ENCODE measurements around the gene POLG2.
"Not testable (repeated sequence)": the region's sequence is repeated elsewhere in the genome, so short reads cannot be mapped to it uniquely, and the experiment has no call there.

POLG2 gene

GRCh38 chr17:64466019-64466735 lies 30.7 kb downstream of the POLG2 start:
- Histone ChIP-seq H3K27me3 (ENCODE audit: control insufficient read depth in 1 of 2, insufficient read depth in 2 of 2, low read length in 2 of 2) (no peaks in the 10 kb centered on the region), H3K9me3 (ENCODE audit: control insufficient read depth in 1 of 2, low read length in 2 of 2) (no peaks in the 10 kb centered on the region), H3K27ac (ENCODE audit: low read depth, low read length) (no peak overlapping the region), H3K4me1 (ENCODE audit: control insufficient read depth in 1 of 2, insufficient read depth in 2 of 2, low read length in 2 of 2) (no peaks in the 10 kb centered on the region), H3K4me3 (ENCODE audit: low read depth in 1 of 2, low read length in 2 of 2) (no peak overlapping the region), H3K36me3 (ENCODE audit: control insufficient read depth in 1 of 2, insufficient read depth in 2 of 2, low read length in 2 of 2) (no peaks in the 10 kb centered on the region), H3K9ac (ENCODE audit: low read depth in 1 of 2, low read length in 2 of 2) (no peak overlapping the region)

- no peaks in the 10 kb centered on the region for H3K4me1 ChIP-seq (ENCODE audit: control insufficient read depth in 1 of 2, insufficient read depth in 2 of 2, low read length in 2 of 2)
- H3K36me3 ChIP-seq (ENCODE audit: control insufficient read depth in 1 of 2, insufficient read depth in 2 of 2, low read length in 2 of 2), result no peaks in the 10 kb centered on the region
- H3K4me3 ChIP-seq (ENCODE audit: low read depth in 1 of 2, low read length in 2 of 2), result no peak overlapping the region
- H3K27me3 ChIP-seq (ENCODE audit: control insufficient read depth in 1 of 2, insufficient read depth in 2 of 2, low read length in 2 of 2), result no peaks in the 10 kb centered on the region
- H3K9me3 ChIP-seq (ENCODE audit: control insufficient read depth in 1 of 2, low read length in 2 of 2), result no peaks in the 10 kb centered on the region
- no peak overlapping the region for H3K9ac ChIP-seq (ENCODE audit: low read depth in 1 of 2, low read length in 2 of 2)
- no peak overlapping the region for H3K27ac ChIP-seq (ENCODE audit: low read depth, low read length)
These were observed 35.1 kb downstream of the POLG2 start for GRCh38 chr17:64461788-64462187.

GRCh38 chr17:64460955-64461354 lies 35.9 kb downstream of the POLG2 start:
- no peak overlapping the region for H3K9ac ChIP-seq (ENCODE audit: low read depth in 1 of 2, low read length in 2 of 2)
- no peak overlapping the region for H3K4me3 ChIP-seq (ENCODE audit: low read depth in 1 of 2, low read length in 2 of 2)
- no peaks in the 10 kb centered on the region for H3K4me1 ChIP-seq (ENCODE audit: control insufficient read depth in 1 of 2, insufficient read depth in 2 of 2, low read length in 2 of 2)
- H3K9me3 ChIP-seq (ENCODE audit: control insufficient read depth in 1 of 2, low read length in 2 of 2), result no peaks in the 10 kb centered on the region
- no peaks in the 10 kb centered on the region for H3K36me3 ChIP-seq (ENCODE audit: control insufficient read depth in 1 of 2, insufficient read depth in 2 of 2, low read length in 2 of 2)
- no peaks in the 10 kb centered on the region for H3K27me3 ChIP-seq (ENCODE audit: control insufficient read depth in 1 of 2, insufficient read depth in 2 of 2, low read length in 2 of 2)
- H3K27ac ChIP-seq (ENCODE audit: low read depth, low read length), result no peak overlapping the region

GRCh38 chr17:64459818-64460217 lies 37.0 kb downstream of the POLG2 start:
- H3K4me1 ChIP-seq (ENCODE audit: control insufficient read depth in 1 of 2, insufficient read depth in 2 of 2, low read length in 2 of 2); H3K9me3 ChIP-seq (ENCODE audit: control insufficient read depth in 1 of 2, low read length in 2 of 2); H3K9ac ChIP-seq (ENCODE audit: low read depth in 1 of 2, low read length in 2 of 2); H3K27me3 ChIP-seq (ENCODE audit: control insufficient read depth in 1 of 2, insufficient read depth in 2 of 2, low read length in 2 of 2); H3K36me3 ChIP-seq (ENCODE audit: control insufficient read depth in 1 of 2, insufficient read depth in 2 of 2, low read length in 2 of 2); H3K4me3 ChIP-seq (ENCODE audit: low read depth in 1 of 2, low read length in 2 of 2); H3K27ac ChIP-seq (ENCODE audit: low read depth, low read length): not testable (repeated sequence)

GRCh38 chr17:64459284-64459747 lies 37.5 kb downstream of the POLG2 start:
- no peaks in the 10 kb centered on the region for H3K27me3 ChIP-seq (ENCODE audit: control insufficient read depth in 1 of 2, insufficient read depth in 2 of 2, low read length in 2 of 2)
- no peaks in the 10 kb centered on the region for H3K9me3 ChIP-seq (ENCODE audit: control insufficient read depth in 1 of 2, low read length in 2 of 2)
- H3K36me3 ChIP-seq (ENCODE audit: control insufficient read depth in 1 of 2, insufficient read depth in 2 of 2, low read length in 2 of 2), result no peaks in the 10 kb centered on the region
- no peak overlapping the region for H3K9ac ChIP-seq (ENCODE audit: low read depth in 1 of 2, low read length in 2 of 2)
- H3K4me3 ChIP-seq (ENCODE audit: low read depth in 1 of 2, low read length in 2 of 2), result no peak overlapping the region
- no peaks in the 10 kb centered on the region for H3K4me1 ChIP-seq (ENCODE audit: control insufficient read depth in 1 of 2, insufficient read depth in 2 of 2, low read length in 2 of 2)
- H3K27ac ChIP-seq (ENCODE audit: low read depth, low read length), result no peak overlapping the region

- Histone ChIP-seq H3K27me3 (ENCODE audit: control insufficient read depth in 1 of 2, insufficient read depth in 2 of 2, low read length in 2 of 2) (no peaks in the 10 kb centered on the region), H3K9me3 (ENCODE audit: control insufficient read depth in 1 of 2, low read length in 2 of 2) (no peaks in the 10 kb centered on the region), H3K36me3 (ENCODE audit: control insufficient read depth in 1 of 2, insufficient read depth in 2 of 2, low read length in 2 of 2) (no peaks in the 10 kb centered on the region), H3K4me1 (ENCODE audit: control insufficient read depth in 1 of 2, insufficient read depth in 2 of 2, low read length in 2 of 2) (no peaks in the 10 kb centered on the region), H3K9ac (ENCODE audit: low read depth in 1 of 2, low read length in 2 of 2) (no peak overlapping the region), H3K27ac (ENCODE audit: low read depth, low read length) (no peak overlapping the region), H3K4me3 (ENCODE audit: low read depth in 1 of 2, low read length in 2 of 2) (no peak overlapping the region)
These were observed 38.1 kb downstream of the POLG2 start for GRCh38 chr17:64458756-64459155.

GRCh38 chr17:64457156-64457555 lies 39.7 kb downstream of the POLG2 start:
- H3K27me3 ChIP-seq (ENCODE audit: control insufficient read depth in 1 of 2, insufficient read depth in 2 of 2, low read length in 2 of 2), result no peaks in the 10 kb centered on the region
- H3K4me3 ChIP-seq (ENCODE audit: low read depth in 1 of 2, low read length in 2 of 2), result no peak overlapping the region
- H3K27ac ChIP-seq (ENCODE audit: low read depth, low read length), result no peak overlapping the region
- no peaks in the 10 kb centered on the region for H3K36me3 ChIP-seq (ENCODE audit: control insufficient read depth in 1 of 2, insufficient read depth in 2 of 2, low read length in 2 of 2)
- no peak overlapping the region for H3K9ac ChIP-seq (ENCODE audit: low read depth in 1 of 2, low read length in 2 of 2)
- H3K4me1 ChIP-seq (ENCODE audit: control insufficient read depth in 1 of 2, insufficient read depth in 2 of 2, low read length in 2 of 2), result no peaks in the 10 kb centered on the region
- H3K9me3 ChIP-seq (ENCODE audit: control insufficient read depth in 1 of 2, low read length in 2 of 2), result no peaks in the 10 kb centered on the region

- Histone ChIP-seq H3K4me1 (ENCODE audit: control insufficient read depth in 1 of 2, insufficient read depth in 2 of 2, low read length in 2 of 2) (no peaks in the 10 kb centered on the region), H3K27ac (ENCODE audit: low read depth, low read length) (no peak overlapping the region), H3K36me3 (ENCODE audit: control insufficient read depth in 1 of 2, insufficient read depth in 2 of 2, low read length in 2 of 2) (no peaks in the 10 kb centered on the region), H3K4me3 (ENCODE audit: low read depth in 1 of 2, low read length in 2 of 2) (no peak overlapping the region), H3K9me3 (ENCODE audit: control insufficient read depth in 1 of 2, low read length in 2 of 2) (no peaks in the 10 kb centered on the region), H3K27me3 (ENCODE audit: control insufficient read depth in 1 of 2, insufficient read depth in 2 of 2, low read length in 2 of 2) (no peaks in the 10 kb centered on the region), H3K9ac (ENCODE audit: low read depth in 1 of 2, low read length in 2 of 2) (no peak overlapping the region)
These were observed 40.6 kb downstream of the POLG2 start for GRCh38 chr17:64455993-64456885.

- peaks cover 6 to 7% of the 10 kb centered on the region in 2 donors for H3K4me1 ChIP-seq (ENCODE audit: control insufficient read depth in 1 of 2, insufficient read depth in 2 of 2, low read length in 2 of 2)
- H3K27ac ChIP-seq (ENCODE audit: low read depth, low read length), result no peak overlapping the region
- H3K9me3 ChIP-seq (ENCODE audit: control insufficient read depth in 1 of 2, low read length in 2 of 2), result no peaks in the 10 kb centered on the region
- H3K27me3 ChIP-seq (ENCODE audit: control insufficient read depth in 1 of 2, insufficient read depth in 2 of 2, low read length in 2 of 2), result no peaks in the 10 kb centered on the region
- peak overlapping the region; percentile 36 to 48 for H3K4me3 ChIP-seq (ENCODE audit: low read depth in 1 of 2, low read length in 2 of 2)
- no peaks in the 10 kb centered on the region for H3K36me3 ChIP-seq (ENCODE audit: control insufficient read depth in 1 of 2, insufficient read depth in 2 of 2, low read length in 2 of 2)
- no peak overlapping the region for H3K9ac ChIP-seq (ENCODE audit: low read depth in 1 of 2, low read length in 2 of 2)
These were observed 47.3 kb downstream of the POLG2 start for GRCh38 chr17:64449545-64449944.
